ENCODE data around the gene PPM1K. TPM values are rescaled to one million over a fixed set of nuclear protein-coding genes. Genes with fewer than 3 reads are reported as not detected.

The PPM1K gene
- total RNA-seq, 2 experiments from 2014 or later: 65.7 to 87.7 TPM

DNA sequence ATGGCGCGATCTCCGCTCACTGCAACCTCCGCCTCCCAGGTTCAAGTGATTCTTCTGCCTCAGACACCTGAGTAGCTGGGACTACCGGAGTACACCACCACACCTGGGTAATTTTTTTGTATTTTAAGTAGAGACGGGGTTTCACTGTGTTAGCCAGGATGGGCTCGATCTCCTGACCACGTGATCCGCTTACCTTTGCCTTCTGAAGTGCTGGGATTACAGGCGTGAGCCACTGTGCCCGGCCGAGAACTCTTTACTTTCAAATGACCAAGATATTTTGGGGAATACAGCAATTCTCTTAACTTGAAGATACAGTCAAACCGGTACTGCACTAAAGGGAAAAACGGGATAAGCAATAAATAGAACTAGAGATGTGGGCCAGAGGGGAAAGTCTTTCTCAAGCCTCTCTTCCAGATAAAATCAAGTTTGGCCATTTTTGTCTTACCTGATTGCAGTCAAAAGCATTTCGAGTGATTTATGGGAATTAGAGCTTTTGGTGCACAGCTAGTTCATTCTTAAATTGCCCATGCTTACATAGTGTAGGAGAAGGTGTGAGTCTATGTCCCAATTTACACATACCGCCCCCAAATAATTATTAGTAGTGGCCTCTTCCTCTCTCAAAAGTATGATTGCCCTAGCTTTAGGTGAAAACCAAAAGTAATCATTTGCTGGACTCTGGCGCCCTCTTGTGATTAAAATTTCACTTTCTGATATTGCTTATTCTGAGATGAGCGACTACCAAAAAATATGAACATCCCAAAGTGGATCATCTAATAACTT is 72.7 kb downstream of the PPM1K start:
- Histone ChIP-seq H3K79me2 (ENCODE audit: insufficient read depth, low read depth, low read length) (no peaks in the 10 kb centered on the region), H3K9me2 (ENCODE audit: insufficient read depth, low read length) (no peaks in the 10 kb centered on the region), H4K20me1 (ENCODE audit: insufficient read depth, low read length) (no peaks in the 10 kb centered on the region), H2AFZ (ENCODE audit: low read length) (peak overlapping the region; percentile 17; the same call in 1 of the 2 replicates), H3K4me1 (ENCODE audit: insufficient read depth, low read length, poor library complexity, severe bottlenecking) (no peaks in the 10 kb centered on the region), H3K27ac (ENCODE audit: low read depth, low read length, poor library complexity, severe bottlenecking) (no peak overlapping the region), H3K9me3 (ENCODE audit: low read length) (no peaks in the 10 kb centered on the region), H3K36me3 (ENCODE audit: insufficient read depth, low read length) (no peaks in the 10 kb centered on the region), H3K4me2 (ENCODE audit: low read length) (no peak overlapping the region), H3K4me3 (ENCODE audit: low read depth, low read length, poor library complexity, severe bottlenecking) (no peak overlapping the region)
- BruUV-seq (replicated peaks): no TSS peak
- ChIA-PET POLR2A (interaction anchor here (0.6 kb wide), 1 partner anchor 819 kb away, joined by 4 read pairs; no protein-coding TSS in a partner anchor), CTCF (ENCODE audit: unreplicated experiment) (interaction anchor here (1.6 kb wide), 1 partner anchor 359 kb away, joined by 4 read pairs; no protein-coding TSS in a partner anchor)
- intact Hi-C loops (cut with micrococcal nuclease; ENCODE audit: unreplicated experiment): loop anchor here (5.0 kb wide), 3 partner anchors 239 to 534 kb away; no protein-coding TSS in a partner anchor
- TF ChIP-seq, protein P1, sequence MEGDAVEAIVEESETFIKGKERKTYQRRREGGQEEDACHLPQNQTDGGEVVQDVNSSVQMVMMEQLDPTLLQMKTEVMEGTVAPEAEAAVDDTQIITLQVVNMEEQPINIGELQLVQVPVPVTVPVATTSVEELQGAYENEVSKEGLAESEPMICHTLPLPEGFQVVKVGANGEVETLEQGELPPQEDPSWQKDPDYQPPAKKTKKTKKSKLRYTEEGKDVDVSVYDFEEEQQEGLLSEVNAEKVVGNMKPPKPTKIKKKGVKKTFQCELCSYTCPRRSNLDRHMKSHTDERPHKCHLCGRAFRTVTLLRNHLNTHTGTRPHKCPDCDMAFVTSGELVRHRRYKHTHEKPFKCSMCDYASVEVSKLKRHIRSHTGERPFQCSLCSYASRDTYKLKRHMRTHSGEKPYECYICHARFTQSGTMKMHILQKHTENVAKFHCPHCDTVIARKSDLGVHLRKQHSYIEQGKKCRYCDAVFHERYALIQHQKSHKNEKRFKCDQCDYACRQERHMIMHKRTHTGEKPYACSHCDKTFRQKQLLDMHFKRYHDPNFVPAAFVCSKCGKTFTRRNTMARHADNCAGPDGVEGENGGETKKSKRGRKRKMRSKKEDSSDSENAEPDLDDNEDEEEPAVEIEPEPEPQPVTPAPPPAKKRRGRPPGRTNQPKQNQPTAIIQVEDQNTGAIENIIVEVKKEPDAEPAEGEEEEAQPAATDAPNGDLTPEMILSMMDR (conservative IDR thresholded peaks at IDR 0.05; ENCODE audit: low read length): peak; percentile 93
- TF ChIP-seq EZH2phosphoT487 (IDR thresholded peaks at IDR 0.05; ENCODE audit: borderline replicate concordance, low read depth, low read length): no peak
- peak; percentile 65 for DNase-seq (ENCODE audit: low spot score)

DNA sequence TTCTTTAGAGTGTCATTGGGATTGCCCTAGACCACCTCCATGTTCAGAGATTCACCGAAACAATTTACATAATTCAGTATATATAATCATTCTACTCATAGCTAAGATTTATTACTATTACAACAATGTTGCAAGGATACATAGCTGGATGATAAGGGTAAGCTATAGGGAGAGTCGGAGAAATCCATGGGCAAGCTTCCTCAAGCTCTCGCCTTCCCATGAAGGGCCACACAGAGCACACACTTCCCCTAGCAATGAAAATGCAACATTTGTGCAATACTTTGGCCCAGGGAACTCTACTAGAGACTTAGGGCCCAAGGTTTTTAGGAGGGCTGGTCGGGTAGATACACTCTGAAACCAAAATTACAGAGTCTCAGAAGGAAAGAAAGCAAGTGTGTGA is 76.2 kb downstream of the PPM1K start:
- H3K4me3 ChIP-seq (ENCODE audit: low read depth, low read length, poor library complexity, severe bottlenecking): no peak overlapping the region

More for the DNA sequence above, 76.2 kb downstream of the PPM1K start:
- Histone ChIP-seq H3K79me2 (ENCODE audit: insufficient read depth, low read depth, low read length) (no peaks in the 10 kb centered on the region), H4K20me1 (ENCODE audit: insufficient read depth, low read length) (no peaks in the 10 kb centered on the region), H3K36me3 (ENCODE audit: insufficient read depth, low read length) (no peaks in the 10 kb centered on the region), H3K4me2 (ENCODE audit: low read length) (no peak overlapping the region), H2AFZ (ENCODE audit: low read length) (no peak overlapping the region), H3K9me3 (ENCODE audit: low read length) (no peaks in the 10 kb centered on the region), H3K27ac (ENCODE audit: low read depth, low read length, poor library complexity, severe bottlenecking) (no peak overlapping the region), H3K9me2 (ENCODE audit: insufficient read depth, low read length) (no peaks in the 10 kb centered on the region), H3K4me1 (ENCODE audit: insufficient read depth, low read length, poor library complexity, severe bottlenecking) (no peaks in the 10 kb centered on the region)
- POLR2A ChIA-PET: interaction anchor here (0.5 to 1.2 kb wide), 2 partner anchors 299 to 653 kb away, joined by 3 to 5 read pairs; no protein-coding TSS in a partner anchor
- no peak for TF ChIP-seq EZH2phosphoT487 (IDR thresholded peaks at IDR 0.05; ENCODE audit: borderline replicate concordance, low read depth, low read length)
- TF ChIP-seq, protein P1 (conservative IDR thresholded peaks at IDR 0.05; ENCODE audit: low read length): no peak
- DNase-seq (ENCODE audit: low spot score): no peak
- intact Hi-C loops (cut with micrococcal nuclease; ENCODE audit: unreplicated experiment): no loop called here
- CTCF ChIA-PET (ENCODE audit: unreplicated experiment): no interaction called here
- no TSS peak for BruUV-seq (replicated peaks)

Small RNA genes within 50 kb of the gene (small RNA-seq; reads per million reads assigned to genes)
- gene RF00019 (not detected), gene RNU6-1298P (not detected)

Other genes with a start within 250 kb of the PPM1K start
- gene ABCG2, start 125.9 kb downstream of the PPM1K start, total RNA-seq (2014; rRNA removed; shearing (Covaris generic)): not detected in 2 replicates
- gene ABCG2, start 125.9 kb downstream of the PPM1K start, total RNA-seq (2022): not detected in 2 replicates
- gene HERC6, start 94.3 kb upstream of the PPM1K start, total RNA-seq (2014; rRNA removed; shearing (Covaris generic)): 0.09 and 0.28 TPM in 2 replicates
- gene HERC6, start 94.3 kb upstream of the PPM1K start, total RNA-seq (2022): 0.18 and 0.51 TPM in 2 replicates
- gene HERC5, start 172.6 kb upstream of the PPM1K start, total RNA-seq (2014; rRNA removed; shearing (Covaris generic)): 0.18 TPM in 1 of 2 replicates, not detected in the other
- gene HERC5, start 172.6 kb upstream of the PPM1K start, total RNA-seq (2022): not detected in 2 replicates
- gene PYURF, start 239.2 kb upstream of the PPM1K start, total RNA-seq (2014; rRNA removed; shearing (Covaris generic)): 22.9 and 25.0 TPM in 2 replicates
- gene PYURF, start 239.2 kb upstream of the PPM1K start, total RNA-seq (2022): 26.1 and 27.4 TPM in 2 replicates